Memory B cell (primary cell): ENCODE measurements around the gene MN1.

Experiments used
- ATAC-seq: fragments of 150-1000 bp; cut with Tn5 transposase; 2 replicates; pipeline ENCODE4 v1.10.0; 2021; ENCODE audit warnings: low read depth, mild to moderate bottlenecking, moderate library complexity
- DNase-seq, 2 donors: peaks; one replicate each; pipeline ENCODE4 v3.0.0; 2022; ENCODE audit warnings: low spot score in 2 of 2
- H3K27ac Mint-ChIP-seq: one replicate; pipeline ENCODE4 v1.8.0; 2022; ENCODE audit warnings: mild to moderate bottlenecking, moderate library complexity, mixed read lengths
- H3K27me3 Mint-ChIP-seq: one replicate; pipeline ENCODE4 v1.8.0; 2022; ENCODE audit warnings: mixed read lengths
- H3K36me3 Mint-ChIP-seq: one replicate; pipeline ENCODE4 v1.8.0; 2022; ENCODE audit warnings: mild to moderate bottlenecking, mixed read lengths
- H3K4me1 Mint-ChIP-seq: one replicate; pipeline ENCODE4 v1.8.0; 2022; ENCODE audit warnings: mixed read lengths
- H3K4me3 Mint-ChIP-seq: one replicate; pipeline ENCODE4 v1.8.0; 2022; ENCODE audit warnings: mild to moderate bottlenecking, moderate library complexity, mixed read lengths
- H3K9me3 Mint-ChIP-seq: one replicate; pipeline ENCODE4 v1.8.0; 2022; ENCODE audit warnings: mixed read lengths

Gene MN1

GRCh38 chr22:27727673-27728451 is 73.7 kb downstream of the MN1 start:
- H3K4me1 Mint-ChIP-seq, result peaks cover 2% of the 10 kb centered on the region
- DNase-seq (no peak), ATAC-seq (no peak)
- no peak overlapping the region for H3K4me3 Mint-ChIP-seq
- peaks cover 7% of the 10 kb centered on the region for H3K9me3 Mint-ChIP-seq
- peaks cover 10% of the 10 kb centered on the region for H3K27me3 Mint-ChIP-seq
- no peaks in the 10 kb centered on the region for H3K36me3 Mint-ChIP-seq
- no peak overlapping the region for H3K27ac Mint-ChIP-seq

DNA sequence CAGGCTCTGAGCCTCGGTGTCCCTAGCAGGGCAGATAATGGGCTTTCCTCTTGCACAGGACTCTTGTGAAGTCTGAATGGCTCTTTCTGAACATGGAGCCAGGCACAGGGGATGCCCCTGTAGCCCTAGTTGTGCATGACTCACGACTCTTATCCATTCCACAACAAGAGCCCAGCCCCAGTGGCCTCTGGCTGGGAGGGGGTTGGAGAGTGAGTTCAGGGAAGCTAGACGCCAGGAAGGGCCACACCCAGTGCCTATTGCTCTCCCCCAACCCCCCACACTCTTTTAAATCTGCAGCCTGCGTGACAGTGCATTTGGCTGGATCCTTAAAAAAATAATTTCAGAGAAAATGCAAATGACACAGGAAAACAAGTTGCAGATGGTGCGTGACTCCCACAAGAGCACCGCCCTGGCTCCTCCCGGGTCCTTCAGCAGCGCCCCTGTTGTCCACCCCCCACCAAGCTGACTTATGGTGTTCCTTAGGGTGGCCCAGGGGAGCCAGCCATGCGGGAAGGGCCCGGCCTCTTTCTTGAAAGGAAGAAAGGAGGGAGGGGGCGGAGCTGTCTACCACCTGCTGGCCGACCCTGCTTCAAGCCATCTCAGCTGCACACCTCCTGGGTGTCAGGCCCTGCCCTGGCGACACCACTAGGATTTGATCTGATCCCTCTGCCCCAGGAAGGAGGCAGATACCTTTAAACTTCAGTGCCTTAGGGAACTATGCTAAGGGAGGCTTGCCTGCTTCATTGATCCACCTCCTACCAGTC is 74.7 kb downstream of the MN1 start:
- Mint-ChIP-seq H3K36me3 (no peaks in the 10 kb centered on the region), H3K27me3 (peaks cover 10% of the 10 kb centered on the region)

DNA sequence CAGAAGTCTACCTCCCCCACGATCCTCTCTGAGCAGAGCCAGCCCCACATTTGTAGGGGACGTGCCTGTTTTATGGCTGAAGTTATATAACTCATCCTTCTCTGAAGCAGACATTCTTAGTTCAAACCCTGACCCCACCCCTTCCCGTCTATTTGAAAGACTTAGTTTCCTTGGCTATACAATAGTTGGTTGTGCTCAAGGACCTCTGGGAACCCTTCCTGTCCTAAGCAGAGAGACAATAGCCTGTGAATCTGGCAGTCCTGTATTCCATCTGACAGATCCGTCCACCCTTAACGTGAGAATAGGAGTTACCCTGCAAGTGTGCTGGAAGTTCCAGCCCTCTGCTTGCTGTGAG is 75.2 kb downstream of the MN1 start:
- Mint-ChIP-seq H3K9me3 (peaks cover 7% of the 10 kb centered on the region), H3K36me3 (no peaks in the 10 kb centered on the region), H3K27ac (no peak overlapping the region), H3K4me3 (no peak overlapping the region), H3K27me3 (peaks cover 10% of the 10 kb centered on the region), H3K4me1 (peaks cover 2% of the 10 kb centered on the region)
- DNase-seq (no peak), ATAC-seq (no peak)

More for the DNA sequence above, 74.7 kb downstream of the MN1 start:
- DNase-seq, result no peak
- H3K27ac Mint-ChIP-seq, result no peak overlapping the region
- H3K4me1 Mint-ChIP-seq, result peaks cover 2% of the 10 kb centered on the region
- ATAC-seq, result no peak
- H3K9me3 Mint-ChIP-seq, result peaks cover 7% of the 10 kb centered on the region
- H3K4me3 Mint-ChIP-seq, result no peak overlapping the region

GRCh38 chr22:27725661-27726060 is 75.9 kb downstream of the MN1 start:
- ATAC-seq (no peak), DNase-seq (no peak)
- Mint-ChIP-seq H3K27me3 (peaks cover 10% of the 10 kb centered on the region), H3K36me3 (no peaks in the 10 kb centered on the region), H3K4me3 (no peak overlapping the region), H3K4me1 (peaks cover 2% of the 10 kb centered on the region), H3K27ac (no peak overlapping the region), H3K9me3 (peaks cover 7% of the 10 kb centered on the region)

- Mint-ChIP-seq H3K27me3 (peaks cover 10% of the 10 kb centered on the region), H3K4me1 (peaks cover 2% of the 10 kb centered on the region), H3K36me3 (no peaks in the 10 kb centered on the region), H3K4me3 (no peak overlapping the region), H3K9me3 (peaks cover 7% of the 10 kb centered on the region), H3K27ac (no peak overlapping the region)
- ATAC-seq (no peak), DNase-seq (no peak)
Observed at GRCh38 chr22:27724709-27725108, 76.8 kb downstream of the MN1 start.

DNA sequence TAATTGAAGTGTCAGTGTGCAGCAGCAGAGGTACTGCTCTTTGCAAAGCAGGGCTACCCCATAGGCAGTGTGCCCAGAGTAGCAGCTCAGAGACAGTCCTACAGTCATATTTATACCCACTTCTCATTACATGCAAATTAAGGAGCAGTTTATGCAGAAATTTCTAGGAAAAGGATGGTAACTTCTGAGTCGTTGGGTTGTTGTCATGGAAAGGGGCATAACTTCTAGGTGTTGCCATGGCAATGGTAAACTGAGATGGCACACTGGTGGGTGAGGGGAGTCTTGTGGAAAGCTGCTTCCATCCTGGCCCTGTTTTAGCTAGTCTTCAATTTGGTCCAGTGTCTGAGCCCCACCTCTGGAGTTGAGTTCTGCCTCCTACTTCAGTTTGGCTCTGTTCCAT is 77.4 kb downstream of the MN1 start:
- H3K4me1 Mint-ChIP-seq, result peaks cover 2% of the 10 kb centered on the region

DNA sequence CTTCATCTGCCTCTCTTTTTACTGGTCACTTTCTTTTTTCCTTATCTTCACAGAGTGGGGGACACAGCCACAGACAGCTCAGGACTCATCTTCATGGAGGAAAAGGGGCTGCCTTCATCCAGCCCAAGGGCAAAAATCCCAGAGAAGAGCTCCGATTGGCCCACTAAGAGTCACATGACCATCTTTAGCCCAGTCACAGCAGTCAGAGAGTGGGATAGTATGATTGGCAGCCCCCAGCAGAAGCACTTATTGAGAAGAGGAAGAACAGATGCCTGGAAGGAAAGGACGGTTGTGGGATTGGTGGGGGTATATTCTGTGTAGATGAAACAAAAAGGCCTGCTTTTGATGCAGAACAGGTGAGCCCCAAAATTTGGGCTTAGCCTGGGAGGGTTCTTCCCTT is 77.8 kb downstream of the MN1 start:
- H3K4me1 Mint-ChIP-seq, result peaks cover 2% of the 10 kb centered on the region

More for the DNA sequence above, 77.4 kb downstream of the MN1 start:
- Mint-ChIP-seq H3K36me3 (no peaks in the 10 kb centered on the region), H3K9me3 (peaks cover 7% of the 10 kb centered on the region), H3K27ac (no peak overlapping the region), H3K27me3 (peaks cover 10% of the 10 kb centered on the region), H3K4me3 (no peak overlapping the region)
- DNase-seq, result no peak
- ATAC-seq, result no peak

DNA sequence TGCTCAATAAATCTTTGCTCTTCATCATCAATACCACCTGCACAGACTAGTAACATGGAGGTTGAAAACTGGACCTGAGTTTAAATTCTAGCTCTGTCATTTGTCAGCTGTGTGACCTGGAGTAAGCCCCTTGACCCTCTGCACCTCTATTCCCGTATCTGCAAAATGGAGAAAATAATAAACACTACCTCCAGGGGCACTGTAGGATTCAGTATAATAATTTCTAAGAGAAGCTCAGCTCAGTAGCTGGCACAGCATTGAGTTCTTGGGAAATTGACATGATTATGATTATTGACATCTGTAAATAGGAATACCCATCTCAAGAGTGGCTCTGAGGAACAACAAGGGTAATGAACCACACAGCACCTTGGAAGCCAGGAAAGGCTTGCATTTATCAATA is 78.4 kb downstream of the MN1 start:
- ATAC-seq (no peak), DNase-seq (no peak)
- Mint-ChIP-seq H3K4me3 (no peak overlapping the region), H3K4me1 (peaks cover 2% of the 10 kb centered on the region), H3K9me3 (peaks cover 7% of the 10 kb centered on the region), H3K27ac (no peak overlapping the region), H3K27me3 (peaks cover 10% of the 10 kb centered on the region), H3K36me3 (no peaks in the 10 kb centered on the region)

More for the DNA sequence above, 77.8 kb downstream of the MN1 start:
- DNase-seq (no peak), ATAC-seq (no peak)
- Mint-ChIP-seq H3K9me3 (peaks cover 7% of the 10 kb centered on the region), H3K27me3 (peaks cover 10% of the 10 kb centered on the region), H3K4me3 (no peak overlapping the region), H3K27ac (no peak overlapping the region), H3K36me3 (no peaks in the 10 kb centered on the region)

GRCh38 chr22:27720860-27721259 is 80.7 kb downstream of the MN1 start:
- H3K4me3 Mint-ChIP-seq, result no peak overlapping the region
- no peaks in the 10 kb centered on the region for H3K4me1 Mint-ChIP-seq
- H3K27me3 Mint-ChIP-seq, result peaks cover 9% of the 10 kb centered on the region
- ATAC-seq (no peak), DNase-seq (no peak)
- H3K36me3 Mint-ChIP-seq, result no peaks in the 10 kb centered on the region
- peaks cover 7% of the 10 kb centered on the region for H3K9me3 Mint-ChIP-seq
- H3K27ac Mint-ChIP-seq, result no peak overlapping the region

DNA sequence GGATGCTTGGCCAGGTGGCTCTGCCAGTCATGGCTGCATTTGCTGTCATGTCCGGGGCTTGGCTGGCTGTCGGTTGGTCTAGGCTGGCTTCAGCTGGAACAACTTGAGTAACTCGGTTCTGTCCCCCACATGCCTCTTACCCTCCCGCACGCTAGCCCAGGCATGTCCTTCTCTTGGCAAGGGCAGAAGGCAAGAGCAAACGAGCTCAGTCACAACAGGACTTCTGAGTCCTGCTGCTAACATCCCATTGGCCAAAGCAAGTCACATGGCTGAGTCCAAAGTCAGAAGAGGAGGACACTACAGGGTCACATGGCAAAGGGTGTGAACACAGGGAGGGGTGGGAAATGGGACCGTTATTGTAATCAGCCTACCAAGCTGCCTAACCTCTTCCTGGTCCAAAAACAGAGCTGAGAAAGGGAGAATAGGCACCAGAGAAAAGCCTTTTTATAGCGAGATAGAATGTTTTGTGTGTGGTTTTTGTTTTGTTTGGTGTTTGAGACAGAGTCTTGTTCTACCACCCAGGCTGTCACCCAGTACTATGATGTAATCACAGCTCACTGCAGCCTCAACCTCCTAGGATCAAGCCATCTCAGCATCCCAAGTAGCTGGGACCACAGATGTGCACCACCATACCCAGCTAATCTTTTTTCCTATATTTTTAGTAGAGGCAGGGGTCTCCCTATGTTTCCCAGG is 81.9 kb downstream of the MN1 start:
- peaks cover 7% of the 10 kb centered on the region for H3K27me3 Mint-ChIP-seq
- H3K36me3 Mint-ChIP-seq, result no peaks in the 10 kb centered on the region
- H3K27ac Mint-ChIP-seq, result no peak overlapping the region
- no peak overlapping the region for H3K4me3 Mint-ChIP-seq
- H3K4me1 Mint-ChIP-seq, result no peaks in the 10 kb centered on the region
- ATAC-seq (no peak), DNase-seq (no peak)
- peaks cover 2% of the 10 kb centered on the region for H3K9me3 Mint-ChIP-seq

GRCh38 chr22:27719036-27719347 is 82.6 kb downstream of the MN1 start:
- DNase-seq, result no peak
- Mint-ChIP-seq H3K4me1 (no peaks in the 10 kb centered on the region), H3K4me3 (no peak overlapping the region), H3K27me3 (peaks cover 7% of the 10 kb centered on the region), H3K36me3 (no peaks in the 10 kb centered on the region), H3K9me3 (peaks cover 2% of the 10 kb centered on the region), H3K27ac (no peak overlapping the region)
- ATAC-seq, result no peak

- no peaks in the 10 kb centered on the region for H3K36me3 Mint-ChIP-seq
- H3K4me1 Mint-ChIP-seq, result no peaks in the 10 kb centered on the region
- H3K9me3 Mint-ChIP-seq, result no peaks in the 10 kb centered on the region
- no peak for DNase-seq
- no peak overlapping the region for H3K4me3 Mint-ChIP-seq
- H3K27ac Mint-ChIP-seq, result no peak overlapping the region
- no peak for ATAC-seq
- peaks cover 7% of the 10 kb centered on the region for H3K27me3 Mint-ChIP-seq
Observed at GRCh38 chr22:27718186-27719035, 83.1 kb downstream of the MN1 start.

DNA sequence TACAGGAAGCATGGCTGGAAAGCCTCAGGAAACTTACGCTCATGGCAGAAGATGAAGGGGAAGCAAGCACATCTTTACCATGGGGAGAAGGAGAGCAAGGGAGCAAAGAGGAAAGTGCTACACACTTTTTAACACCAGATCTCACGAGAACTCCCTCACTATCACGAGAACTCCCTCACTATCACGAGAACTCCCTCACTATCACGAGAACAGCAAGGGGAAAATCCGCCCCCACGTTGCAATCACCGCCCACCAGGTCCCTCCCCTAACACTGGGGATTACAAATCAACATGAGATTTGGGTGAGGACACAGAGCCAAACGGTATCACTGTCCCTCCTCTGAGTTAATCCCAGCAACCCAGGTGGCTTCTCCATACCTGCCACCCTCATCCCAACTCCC is 84.5 kb downstream of the MN1 start:
- ATAC-seq, result no peak
- Mint-ChIP-seq H3K27ac (no peak overlapping the region), H3K9me3 (peaks cover 1% of the 10 kb centered on the region)

GRCh38 chr22:27716074-27716473 is 85.5 kb downstream of the MN1 start:
- no peaks in the 10 kb centered on the region for H3K36me3 Mint-ChIP-seq
- H3K4me3 Mint-ChIP-seq, result no peak overlapping the region
- H3K27me3 Mint-ChIP-seq, result peaks cover 14% of the 10 kb centered on the region
- DNase-seq (no peak), ATAC-seq (no peak)
- no peak overlapping the region for H3K27ac Mint-ChIP-seq
- peaks cover 1% of the 10 kb centered on the region for H3K9me3 Mint-ChIP-seq
- no peaks in the 10 kb centered on the region for H3K4me1 Mint-ChIP-seq

More for the DNA sequence above, 84.5 kb downstream of the MN1 start:
- H3K36me3 Mint-ChIP-seq, result no peaks in the 10 kb centered on the region
- H3K27me3 Mint-ChIP-seq, result peaks cover 11% of the 10 kb centered on the region
- no peaks in the 10 kb centered on the region for H3K4me1 Mint-ChIP-seq
- DNase-seq, result no peak
- H3K4me3 Mint-ChIP-seq, result no peak overlapping the region
